GM18868 (cell line): ENCODE results near the gene ISCU.
"Not testable (repeated sequence)": the region's sequence is repeated elsewhere in the genome, so short reads cannot be mapped to it uniquely, and the experiment has no call there.

Experiments used
- ATAC-seq: cut with Tn5 transposase; IDR thresholded peaks from one replicate; pipeline ENCODE4 v1.9.1; 2021; ENCODE audit warnings: mild to moderate bottlenecking, moderate library complexity; ENCODE audit not compliant: unreplicated experiment

ISCU gene

DNA sequence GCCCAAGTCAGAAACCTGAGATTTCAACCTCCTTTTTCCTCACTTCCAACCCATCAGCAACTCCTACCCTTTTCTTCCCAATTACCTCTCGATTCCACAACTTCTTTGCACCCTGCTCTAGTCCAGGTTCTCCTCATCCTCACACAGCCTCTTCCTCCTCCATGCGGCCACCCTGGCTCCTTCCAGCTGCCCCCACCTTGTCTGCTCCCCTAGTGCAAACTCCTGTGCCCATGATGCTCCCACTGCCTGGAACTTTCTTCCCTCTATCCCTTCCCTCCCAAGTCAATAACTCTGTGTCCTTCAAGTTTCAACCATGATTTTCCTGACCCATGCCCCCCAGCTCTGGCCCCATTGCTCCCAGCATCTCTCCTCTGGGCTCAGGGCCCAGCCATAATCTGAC, 54.0 kb downstream of the ISCU start:
- ATAC-seq: no peak

- peak; percentile 83 for ATAC-seq
Measured at GRCh38 chr12:108616941-108617858, 54.8 kb downstream of the ISCU start.

- ATAC-seq: peak; percentile 37
Measured at GRCh38 chr12:108618079-108618952, 55.9 kb downstream of the ISCU start.

DNA sequence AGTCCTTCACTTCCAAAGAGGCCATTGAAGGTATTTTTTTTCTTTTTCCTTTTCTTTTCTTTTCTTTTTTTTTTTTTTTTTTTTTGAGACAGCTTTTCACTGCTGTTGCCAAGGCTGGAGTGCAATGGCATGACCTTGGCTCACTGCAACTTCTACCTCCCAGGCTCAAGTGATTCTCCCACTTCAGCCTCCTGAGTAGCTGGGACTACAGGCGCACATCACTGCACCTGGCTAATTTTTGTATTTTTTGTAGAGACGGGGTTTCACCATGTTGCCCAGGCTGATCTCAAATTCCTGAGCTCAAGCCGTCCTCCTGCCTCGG, 56.5 kb downstream of the ISCU start:
- ATAC-seq: not testable (repeated sequence)
